GM19438 (cell line): ENCODE data around the gene PRR35.

ENCODE experiments used
- ATAC-seq: cut with Tn5 transposase; IDR thresholded peaks from one replicate; pipeline ENCODE4 v1.9.1; 2021; ENCODE audit warnings: low read depth; ENCODE audit not compliant: unreplicated experiment

PRR35 gene

GRCh38 chr16:527015-527903 is 32.9 kb upstream of the PRR35 start, which contains the start of gene CAPN15:
Gene CAPN15 (plus strand): TSS chr16:527712. CDS start chr16:546839, 19,127 bp downstream.
- ATAC-seq: peak; percentile 61

GRCh38 chr16:528111-529011 is 31.8 kb upstream of the PRR35 start:
- ATAC-seq: no peak

DNA sequence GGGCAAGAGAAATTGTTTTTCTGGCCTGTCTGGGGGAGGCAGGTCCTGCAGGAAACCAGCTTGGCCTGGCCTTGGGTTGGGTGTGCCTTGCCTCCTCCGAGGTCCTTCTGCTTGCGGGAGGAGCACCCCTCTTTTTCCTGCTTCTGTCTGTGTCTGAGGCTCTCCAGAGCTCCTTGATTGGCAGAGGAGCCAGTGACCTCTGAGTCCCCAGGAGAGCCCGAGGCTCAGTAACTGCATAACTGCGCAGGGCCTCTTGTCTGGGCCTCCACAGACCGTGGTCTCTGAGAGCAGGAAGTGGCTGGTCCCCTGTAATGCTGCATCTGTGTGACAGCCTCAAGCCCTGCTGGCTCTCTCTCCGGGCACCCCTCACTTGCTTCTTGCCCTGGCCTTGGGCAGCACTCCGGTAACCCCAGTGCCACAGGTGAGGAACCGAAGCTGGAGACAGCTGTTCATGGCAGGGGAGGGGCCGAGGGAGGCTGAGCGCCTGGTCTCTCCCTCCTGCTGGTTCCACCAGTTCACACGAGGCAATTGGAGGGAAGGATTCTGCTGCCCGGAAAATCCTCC is 31.1 kb upstream of the PRR35 start:
- ATAC-seq: no peak

DNA sequence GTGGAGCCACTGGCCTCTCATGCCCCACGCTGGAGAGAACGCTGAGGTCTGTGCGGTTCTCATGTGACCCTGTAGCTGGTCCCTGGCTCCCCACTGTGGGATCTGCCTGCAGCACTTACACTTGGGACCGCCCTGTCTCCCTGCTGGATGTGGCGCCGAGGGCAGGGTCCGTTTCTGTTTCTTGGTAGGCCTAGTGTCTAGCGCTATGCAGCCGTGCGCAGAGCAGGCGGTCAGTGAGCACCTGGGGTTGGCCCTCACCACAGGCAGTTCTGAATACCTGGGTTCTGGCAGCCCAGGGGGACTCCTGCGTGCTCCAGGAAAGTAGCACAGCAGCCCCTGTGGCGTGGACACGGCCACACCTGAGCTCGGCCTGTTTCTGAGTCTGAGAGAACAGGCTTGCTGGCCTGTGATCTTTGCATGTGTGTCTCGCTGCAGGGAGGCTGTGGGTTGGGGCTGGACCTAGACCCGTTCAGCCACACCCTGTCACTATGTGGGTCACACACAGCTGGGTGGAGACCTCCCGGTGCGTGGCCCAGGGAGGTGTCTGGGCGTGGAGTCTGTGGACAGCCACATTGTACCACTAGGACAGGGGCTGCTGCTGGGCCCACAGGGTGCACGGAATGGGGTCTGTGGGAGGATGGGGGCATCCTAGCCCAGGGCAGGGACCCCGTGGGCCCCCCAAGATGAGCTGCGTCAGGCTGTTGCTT is 29.9 kb upstream of the PRR35 start:
- no peak for ATAC-seq

DNA sequence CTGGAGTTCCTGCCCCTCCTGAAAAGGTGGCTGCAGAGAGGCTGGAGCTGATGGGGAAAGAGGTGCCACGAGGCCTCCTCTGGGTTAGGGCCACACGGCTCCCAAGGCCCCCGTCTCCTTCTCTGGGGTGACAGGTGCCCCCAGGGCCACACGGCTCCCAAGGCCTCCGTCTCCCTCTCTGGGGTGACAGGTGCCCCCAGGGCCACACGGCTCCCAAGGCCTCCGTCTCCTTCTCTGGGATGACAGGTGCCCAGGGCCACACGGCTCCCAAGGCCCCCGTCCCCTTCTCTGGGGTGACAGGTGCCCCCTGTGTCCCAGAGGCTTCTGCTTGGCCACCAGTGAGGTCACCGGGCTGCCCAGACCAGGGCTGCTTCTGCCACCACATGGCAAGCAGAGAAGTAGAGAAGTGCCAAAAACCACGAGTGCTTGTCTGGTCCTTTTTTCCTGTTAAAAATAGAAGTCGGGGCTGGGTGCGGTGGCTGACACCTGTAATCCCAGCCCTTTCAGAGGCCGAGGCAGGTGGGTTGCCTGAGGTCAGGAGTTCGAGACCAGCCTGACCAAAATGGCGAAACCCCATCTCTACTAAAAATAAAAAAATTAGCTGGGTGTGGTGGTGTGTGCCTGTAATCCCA is 28.6 kb upstream of the PRR35 start:
- no peak for ATAC-seq

DNA sequence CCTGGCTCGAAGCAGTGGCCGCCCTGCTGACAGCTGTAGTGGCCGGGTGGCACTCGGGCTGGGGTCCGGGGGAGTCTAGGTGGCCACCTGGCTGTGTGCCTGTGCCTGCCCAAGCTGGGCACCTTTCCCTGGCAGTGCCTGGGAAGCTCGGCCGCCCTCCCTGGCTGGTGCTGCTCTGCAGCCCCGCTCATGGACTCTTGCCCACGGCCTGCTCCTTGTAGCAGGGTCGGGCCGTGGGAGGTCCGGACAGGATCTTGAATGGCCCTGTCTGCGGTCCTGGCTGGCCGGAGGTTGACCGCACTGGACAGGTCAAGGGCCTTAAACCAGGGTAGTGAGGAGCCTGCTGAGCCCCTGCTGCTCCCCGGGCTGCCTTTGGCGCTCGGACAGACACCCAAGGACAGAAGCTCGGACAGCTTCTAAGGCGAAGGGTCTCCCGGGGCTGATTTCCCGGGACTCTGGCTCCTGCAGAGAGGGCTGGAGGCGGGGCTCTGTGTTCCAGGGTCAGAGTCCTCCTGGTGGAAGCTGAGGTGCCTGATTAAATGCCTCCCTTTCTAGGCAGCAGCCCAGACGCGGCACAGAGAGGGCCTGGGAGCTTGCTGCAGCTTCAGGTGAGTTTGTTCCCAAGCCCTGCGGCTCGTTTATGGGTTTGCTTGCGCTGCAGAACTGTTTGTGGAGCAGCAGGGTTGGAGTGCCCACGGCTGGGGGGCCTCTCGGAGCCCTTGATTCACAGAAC is 26.6 kb upstream of the PRR35 start:
- ATAC-seq: no peak

DNA sequence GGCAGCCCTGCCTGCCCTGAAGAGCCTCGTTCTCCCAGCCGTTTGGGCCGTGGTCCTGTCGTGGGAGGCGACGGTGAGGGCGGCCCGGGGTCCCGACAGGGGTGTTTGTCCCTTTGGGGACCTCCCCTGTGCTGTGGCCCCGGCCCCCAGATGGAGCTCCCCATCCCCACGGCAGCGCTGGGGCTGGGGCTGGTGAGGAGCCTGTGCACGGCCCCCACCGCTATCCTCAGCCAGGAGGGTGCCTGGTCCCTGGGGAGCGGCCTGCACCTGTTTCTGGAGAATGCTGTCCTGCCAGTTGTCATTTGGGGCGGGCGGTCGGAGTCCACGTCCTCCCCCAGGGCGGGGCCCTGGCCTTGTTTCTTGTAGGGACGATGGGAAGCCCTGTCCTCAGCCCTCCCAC is 26.1 kb upstream of the PRR35 start:
- no peak for ATAC-seq

DNA sequence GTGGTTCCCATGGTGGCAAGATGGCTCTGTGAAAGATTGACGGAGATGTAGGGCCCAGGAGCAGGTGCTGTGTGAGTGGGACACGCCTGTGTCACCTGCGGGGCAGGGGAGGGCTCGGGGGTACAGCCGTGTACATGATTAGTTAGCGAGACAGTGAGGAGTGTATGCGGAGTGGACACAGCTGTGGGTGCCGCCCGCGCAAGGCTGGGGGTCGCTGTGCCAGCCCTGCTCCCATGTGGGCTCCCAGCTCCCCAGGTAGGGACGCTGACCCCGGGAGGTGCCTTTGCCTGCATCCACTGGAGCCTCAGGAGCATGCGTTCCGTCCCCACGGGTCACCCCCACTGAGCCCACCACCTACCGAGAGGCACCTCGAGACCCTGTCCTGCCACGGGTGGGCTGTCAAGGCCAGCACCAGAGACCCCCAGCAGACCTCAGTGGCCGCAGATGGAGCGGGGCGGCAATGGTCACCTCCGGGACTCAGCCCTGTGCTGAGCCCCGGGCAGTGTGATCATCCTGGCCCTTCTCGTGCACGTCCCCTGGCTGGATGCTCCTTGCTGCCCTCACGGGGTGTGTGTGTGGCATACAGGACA is 25.2 kb upstream of the PRR35 start:
- no peak for ATAC-seq

- no peak for ATAC-seq
Measured at GRCh38 chr16:535446-536405, 24.5 kb upstream of the PRR35 start.

GRCh38 chr16:536746-537145 is 23.4 kb upstream of the PRR35 start:
- no peak for ATAC-seq

DNA sequence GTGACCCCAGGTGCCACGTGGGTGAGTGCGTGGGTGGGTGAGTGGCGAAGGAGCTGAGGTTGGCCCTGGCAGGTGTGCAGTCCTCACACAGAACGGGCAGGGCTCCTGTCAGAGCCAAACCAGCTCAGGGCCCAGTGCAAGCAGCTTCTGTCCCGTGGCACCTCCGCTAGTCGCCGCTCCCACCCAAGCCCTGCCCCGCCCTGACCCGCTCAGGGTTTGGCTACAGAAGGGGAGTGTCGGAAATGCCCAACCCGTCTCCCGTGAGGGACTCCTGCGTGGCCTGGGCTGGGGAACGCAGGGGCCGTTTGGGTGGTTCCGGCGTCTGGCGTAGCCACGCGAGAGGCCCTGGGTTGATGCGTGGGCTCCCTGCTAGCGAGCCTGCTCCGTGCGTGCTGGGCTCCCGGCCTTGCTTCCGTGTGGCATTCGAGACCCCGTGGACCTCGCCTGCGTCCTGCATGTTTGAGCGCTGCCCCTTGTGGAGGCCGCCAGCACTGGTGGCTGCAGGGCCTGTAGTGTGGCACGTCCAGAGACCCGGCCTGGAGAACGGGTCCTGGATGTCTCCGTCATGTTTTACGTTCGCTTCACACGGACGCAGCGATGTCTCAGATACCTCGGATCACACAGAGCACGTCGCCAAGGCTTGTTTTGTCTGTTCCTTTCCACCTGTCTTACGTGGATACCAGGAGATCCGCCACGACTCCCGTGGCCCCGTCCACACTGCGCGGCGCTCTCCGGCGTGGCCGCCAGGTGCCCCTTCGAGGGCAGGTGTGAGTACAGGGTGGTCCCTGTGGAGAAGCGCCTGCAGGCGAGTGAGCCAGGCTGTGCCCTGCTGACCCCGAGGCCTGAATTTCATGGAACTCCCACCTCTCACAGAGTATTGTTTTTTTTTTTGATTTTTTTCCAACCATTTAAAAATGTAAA is 22.5 kb upstream of the PRR35 start:
- no peak for ATAC-seq

DNA sequence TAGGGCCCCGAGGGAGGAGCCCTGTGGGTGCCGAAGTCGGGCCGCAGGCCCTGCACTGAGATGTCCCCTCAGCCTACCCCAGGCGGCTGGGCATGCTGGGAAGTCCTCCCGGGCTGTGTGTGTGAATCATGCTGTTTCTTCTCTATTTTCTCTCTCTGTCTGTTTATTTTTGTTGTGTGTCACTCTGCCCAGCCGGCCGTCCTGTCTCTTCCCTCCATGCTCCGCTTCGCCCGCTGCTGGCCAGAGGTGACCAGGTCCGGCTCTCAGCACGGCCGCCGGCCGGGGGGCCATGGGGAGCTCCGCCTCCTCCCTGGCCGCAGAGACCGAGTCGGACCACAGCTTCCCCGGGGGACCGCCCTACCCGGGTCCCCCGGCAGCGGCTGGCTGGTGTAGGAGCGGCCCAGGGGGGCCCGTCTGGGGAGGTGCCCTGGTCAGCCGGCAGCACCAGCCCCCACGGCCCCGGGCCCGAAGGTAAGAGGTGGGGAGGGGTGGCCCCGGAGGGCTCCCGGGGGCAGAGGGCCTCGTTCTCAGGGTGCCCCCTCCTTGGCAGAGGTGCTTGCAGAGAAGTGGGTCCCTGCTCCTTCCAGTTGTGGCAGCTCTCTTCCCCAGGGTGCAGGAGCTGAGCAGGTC is 20.2 kb upstream of the PRR35 start:
- ATAC-seq: no peak

DNA sequence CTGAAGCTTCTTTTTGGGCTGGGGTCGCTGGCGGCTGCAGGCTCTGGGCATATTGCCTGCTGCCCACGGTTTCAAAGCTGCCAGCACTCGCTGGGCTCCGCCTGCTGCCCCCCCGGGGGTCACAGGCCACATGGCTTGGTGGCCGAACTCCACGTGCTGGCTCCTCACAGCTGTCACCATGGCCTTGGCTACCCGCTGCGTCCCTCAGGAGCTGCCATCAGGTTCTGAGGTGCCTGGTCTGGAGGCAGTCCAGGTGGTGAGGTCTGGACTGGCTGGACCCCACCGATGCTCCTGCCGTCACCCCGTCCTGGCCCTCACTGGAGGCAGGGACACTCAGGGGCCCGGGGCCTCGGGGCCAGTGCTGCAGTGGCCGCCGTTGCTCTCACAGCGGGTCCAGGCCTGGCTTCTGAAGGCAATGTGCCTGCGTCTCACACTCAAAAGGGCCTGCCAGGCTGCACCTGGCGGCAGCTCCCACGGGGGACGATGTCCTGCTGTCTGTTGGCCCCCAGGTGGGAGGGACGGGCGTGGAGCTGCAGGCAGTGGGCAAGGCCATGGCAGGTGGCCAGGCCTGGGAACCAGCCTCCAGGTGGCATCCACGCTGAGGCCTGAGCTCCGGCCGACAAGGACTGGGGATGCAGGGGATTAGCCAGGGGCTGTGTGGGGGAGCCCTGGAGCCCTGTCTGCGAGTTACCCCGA is 19.4 kb upstream of the PRR35 start:
- no peak for ATAC-seq

GRCh38 chr16:543301-544164 is 16.7 kb upstream of the PRR35 start:
- no peak for ATAC-seq

DNA sequence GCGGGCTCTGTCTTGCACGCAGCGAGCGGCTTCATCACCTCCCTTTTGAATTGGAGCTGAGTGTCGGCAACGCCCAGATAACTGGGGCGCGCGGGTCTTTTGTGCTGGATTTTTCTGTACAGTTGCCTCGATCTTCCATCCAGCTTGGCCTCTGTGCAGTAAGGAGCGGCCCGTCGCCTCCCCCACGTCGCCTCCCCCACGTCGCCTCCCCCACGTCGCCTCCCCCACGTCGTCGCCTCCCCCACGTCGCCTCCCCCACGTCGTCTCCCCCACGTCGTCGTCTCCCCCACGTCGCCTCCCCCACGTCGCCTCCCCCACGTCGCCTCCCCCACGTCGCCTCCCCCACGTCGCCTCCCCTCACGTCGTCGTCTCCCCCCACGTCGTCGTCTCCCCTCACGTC is 15.7 kb upstream of the PRR35 start:
- ATAC-seq: no peak
